SU-DHL-6 (cell line): ENCODE measurements around the gene R3HDM2.

Experiments
- CTCF ChIP-seq: fragments of 200-600 bp; sonication (generic); IDR thresholded peaks from one replicate; pipeline ENCODE4 v1.5.1; 2017; ENCODE audit warnings: antibody characterized with exemption, mild to moderate bottlenecking, low read length, moderate library complexity; ENCODE audit not compliant: insufficient read depth, poor library complexity, severe bottlenecking
- EZH2phosphoT487 ChIP-seq: fragments of 200-600 bp; sonication (generic), shearing (Covaris generic); conservative IDR thresholded peaks from 2 replicates; pipeline ENCODE4 v1.6.1; 2018; ENCODE audit warnings: mild to moderate bottlenecking, antibody characterized with exemption, low read length, moderate library complexity, mixed read lengths

- TF ChIP-seq CTCF (no peak), EZH2phosphoT487 (no peak)
Measured at GRCh38 chr12:57234233-57234570, 196.6 kb downstream of the R3HDM2 start.
